DOHH2 (cell line): ENCODE results near the gene ATP8B4.

ENCODE experiments used
- CTCF ChIP-seq: fragments of 200-600 bp; sonication (generic); IDR thresholded peaks from one replicate; pipeline ENCODE4 v1.5.1; 2014; ENCODE audit warnings: antibody characterized with exemption, mild to moderate bottlenecking, low read depth, low read length; ENCODE audit not compliant: poor library complexity, severe bottlenecking
- EZH2phosphoT487 ChIP-seq: fragments of 200-600 bp; sonication (generic); IDR thresholded peaks from 2 replicates; pipeline ENCODE4 v1.6.1; 2017; ENCODE audit warnings: borderline replicate concordance, mild to moderate bottlenecking, antibody characterized with exemption, low read length, moderate library complexity, mixed read lengths

- TF ChIP-seq CTCF (no peak), EZH2phosphoT487 (no peak)
These were observed 9.2 kb upstream of the ATP8B4 start for GRCh38 chr15:50128266-50128665.
